Measurements from ENCODE around the gene PRR12.
A peak's percentile ranks its signal among the peaks of the same experiment; 100 is the strongest.

The PRR12 gene

DNA sequence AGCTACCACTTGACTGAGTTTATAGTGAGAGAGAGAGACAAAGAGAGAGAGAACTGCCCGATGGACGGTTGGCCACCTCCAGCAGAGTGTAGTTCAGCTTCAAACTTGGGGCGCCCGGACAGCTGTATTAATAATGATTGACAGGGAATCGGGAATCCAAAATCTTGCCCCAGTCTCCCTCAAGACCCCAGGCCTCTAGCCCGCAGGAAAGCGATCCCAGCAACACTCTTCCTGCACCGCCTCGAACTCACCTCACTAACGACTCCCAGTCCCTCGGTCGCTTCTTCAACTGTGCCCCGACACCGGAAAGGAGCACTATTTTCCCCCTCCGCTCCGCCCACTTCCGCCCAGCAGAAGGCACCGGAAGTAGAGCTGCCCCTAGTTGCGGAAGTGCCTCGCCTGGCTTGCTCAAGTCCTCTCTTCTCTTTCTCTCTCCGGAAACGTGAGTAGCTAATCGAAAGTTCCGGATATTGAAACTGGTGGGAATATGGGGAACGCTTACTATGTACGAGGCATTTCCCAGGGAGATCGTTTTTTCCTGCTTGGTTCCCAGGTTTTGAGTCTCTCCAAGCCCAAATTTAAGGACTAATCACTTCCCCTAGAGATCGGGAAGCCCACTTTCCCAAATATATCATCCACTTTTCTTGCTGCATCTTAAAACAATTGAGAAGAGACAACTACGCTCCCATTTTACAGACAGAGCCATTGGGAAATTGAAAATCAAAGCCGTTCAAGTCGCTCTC is 10.5 kb upstream of the PRR12 start, which contains the start of gene NOSIP:
NOSIP (minus strand) TSS at position 293 of the 743 bp plus-strand sequence. CDS start 19,865 bp downstream, outside the sequence.
- peak within 1 kb of the TSS; percentile 73 to 89 for H3K4me3 ChIP-seq (replicated peaks in 1 of 2; ENCODE audit: low read depth in 2 of 2, low read length in 2 of 2)
- TF ChIP-seq, protein P1, sequence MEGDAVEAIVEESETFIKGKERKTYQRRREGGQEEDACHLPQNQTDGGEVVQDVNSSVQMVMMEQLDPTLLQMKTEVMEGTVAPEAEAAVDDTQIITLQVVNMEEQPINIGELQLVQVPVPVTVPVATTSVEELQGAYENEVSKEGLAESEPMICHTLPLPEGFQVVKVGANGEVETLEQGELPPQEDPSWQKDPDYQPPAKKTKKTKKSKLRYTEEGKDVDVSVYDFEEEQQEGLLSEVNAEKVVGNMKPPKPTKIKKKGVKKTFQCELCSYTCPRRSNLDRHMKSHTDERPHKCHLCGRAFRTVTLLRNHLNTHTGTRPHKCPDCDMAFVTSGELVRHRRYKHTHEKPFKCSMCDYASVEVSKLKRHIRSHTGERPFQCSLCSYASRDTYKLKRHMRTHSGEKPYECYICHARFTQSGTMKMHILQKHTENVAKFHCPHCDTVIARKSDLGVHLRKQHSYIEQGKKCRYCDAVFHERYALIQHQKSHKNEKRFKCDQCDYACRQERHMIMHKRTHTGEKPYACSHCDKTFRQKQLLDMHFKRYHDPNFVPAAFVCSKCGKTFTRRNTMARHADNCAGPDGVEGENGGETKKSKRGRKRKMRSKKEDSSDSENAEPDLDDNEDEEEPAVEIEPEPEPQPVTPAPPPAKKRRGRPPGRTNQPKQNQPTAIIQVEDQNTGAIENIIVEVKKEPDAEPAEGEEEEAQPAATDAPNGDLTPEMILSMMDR (IDR thresholded peaks at IDR 0.05; ENCODE audit: low read depth, low read length): no peak
- DNase-seq (ENCODE audit: low read depth in 2 of 2): peak; percentile 98

DNA sequence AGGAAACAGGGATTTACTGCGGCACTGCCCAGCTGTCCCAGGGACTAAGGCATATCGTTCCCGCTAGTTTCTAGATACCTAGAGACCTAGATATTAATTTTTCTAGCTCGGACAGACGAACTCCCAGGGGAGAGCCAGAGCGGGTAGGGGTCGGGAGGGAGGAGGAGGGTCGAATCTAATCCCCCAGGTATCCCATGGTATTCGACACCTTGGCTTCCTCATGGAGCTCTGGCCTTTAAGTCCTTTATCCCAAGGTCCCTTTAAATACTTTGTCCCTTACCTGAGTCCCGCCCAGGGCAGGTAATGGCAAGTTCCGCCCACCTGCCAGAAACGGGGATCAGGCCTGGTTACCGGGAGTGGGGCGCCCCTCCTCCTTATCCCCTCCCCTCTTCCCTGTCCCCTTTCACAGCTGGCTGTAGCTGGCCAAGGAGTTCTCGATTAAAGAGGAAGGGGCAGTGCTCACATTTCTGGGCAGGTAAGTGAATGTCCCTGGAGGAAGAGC is 9.9 kb upstream of the PRR12 start, which contains the start of gene PRRG2:
PRRG2 (plus strand) TSS at position 310 of the 502 bp plus-strand sequence. CDS start 1,904 bp downstream, outside the sequence.
- DNase-seq (ENCODE audit: low read depth in 2 of 2): no peak
- peak within 1 kb of the TSS; percentile 73 to 89 for H3K4me3 ChIP-seq (replicated peaks in 1 of 2; ENCODE audit: low read depth in 2 of 2, low read length in 2 of 2)
- TF ChIP-seq, protein P1 (IDR thresholded peaks at IDR 0.05; ENCODE audit: low read depth, low read length): no peak

DNA sequence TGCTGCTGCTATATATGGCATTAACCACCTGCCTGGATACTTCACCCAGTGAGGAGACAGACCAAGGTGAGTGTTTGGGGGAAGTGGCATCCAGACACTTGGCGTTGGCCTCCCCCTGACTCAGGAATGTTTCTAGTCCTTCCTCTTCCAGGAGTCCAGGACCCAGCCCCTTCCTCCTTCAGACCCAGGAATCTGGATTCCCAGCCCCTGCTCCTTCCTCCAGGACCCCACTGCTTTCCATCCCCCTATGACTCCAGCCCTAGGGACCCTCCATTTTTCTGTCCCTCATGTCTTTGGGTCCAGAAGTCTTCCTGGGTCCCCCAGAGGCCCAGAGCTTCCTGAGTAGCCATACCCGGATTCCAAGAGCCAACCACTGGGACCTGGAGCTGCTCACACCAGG is 7.7 kb upstream of the PRR12 start:
- no peak for DNase-seq (ENCODE audit: low read depth in 2 of 2)
- TF ChIP-seq, protein P1 (IDR thresholded peaks at IDR 0.05; ENCODE audit: low read depth, low read length): no peak
- H3K4me3 ChIP-seq (replicated peaks in 1 of 2; ENCODE audit: low read depth in 2 of 2, low read length in 2 of 2): no peak overlapping the region

DNA sequence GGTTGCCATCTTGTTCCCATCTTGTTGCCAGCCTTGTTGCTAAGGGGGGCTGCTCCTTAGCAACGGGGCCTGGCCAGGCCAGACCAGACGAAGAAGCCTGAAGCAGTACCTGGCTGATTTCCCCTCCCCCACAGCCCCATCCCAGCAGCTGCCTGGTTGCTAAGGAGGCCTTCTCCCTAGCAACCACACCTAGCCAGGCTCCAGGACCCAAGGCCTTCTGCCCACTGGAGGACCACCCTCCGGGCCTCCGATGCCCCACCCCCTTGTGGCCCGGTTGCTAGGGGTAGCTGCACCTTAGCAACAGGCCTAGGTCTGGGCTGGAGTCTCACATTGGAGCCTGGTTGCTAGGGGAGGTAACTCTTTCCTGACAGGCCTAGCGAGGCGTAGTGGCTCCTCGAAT is 6.0 kb upstream of the PRR12 start:
- TF ChIP-seq, protein P1 (IDR thresholded peaks at IDR 0.05; ENCODE audit: low read depth, low read length): no peak
- no peak for DNase-seq (ENCODE audit: low read depth in 2 of 2)
- H3K4me3 ChIP-seq (replicated peaks in 1 of 2; ENCODE audit: low read depth in 2 of 2, low read length in 2 of 2): no peak overlapping the region

DNA sequence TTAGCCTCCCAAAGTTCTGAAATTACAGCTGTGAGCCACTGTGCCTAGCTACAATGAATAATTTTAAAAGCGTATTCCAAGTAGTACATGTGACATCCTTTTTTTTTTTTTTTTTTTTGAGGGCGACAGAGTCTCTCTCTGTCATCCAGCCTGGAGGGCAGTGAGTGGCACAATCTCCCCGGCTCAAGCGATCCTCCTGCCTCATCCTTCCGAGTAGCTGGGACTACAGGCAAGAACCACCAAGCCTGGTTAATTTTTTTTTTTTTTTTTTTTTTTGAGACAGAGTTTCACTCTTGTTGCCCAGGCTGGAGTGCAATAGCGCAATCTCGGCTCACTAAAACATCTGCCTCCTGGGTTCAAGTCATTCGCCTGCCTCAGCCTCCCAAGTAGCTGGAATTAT is 3.8 kb upstream of the PRR12 start:
- TF ChIP-seq, protein P1 (IDR thresholded peaks at IDR 0.05; ENCODE audit: low read depth, low read length): no peak
- H3K4me3 ChIP-seq (replicated peaks in 1 of 2; ENCODE audit: low read depth in 2 of 2, low read length in 2 of 2): no peak overlapping the region

DNA sequence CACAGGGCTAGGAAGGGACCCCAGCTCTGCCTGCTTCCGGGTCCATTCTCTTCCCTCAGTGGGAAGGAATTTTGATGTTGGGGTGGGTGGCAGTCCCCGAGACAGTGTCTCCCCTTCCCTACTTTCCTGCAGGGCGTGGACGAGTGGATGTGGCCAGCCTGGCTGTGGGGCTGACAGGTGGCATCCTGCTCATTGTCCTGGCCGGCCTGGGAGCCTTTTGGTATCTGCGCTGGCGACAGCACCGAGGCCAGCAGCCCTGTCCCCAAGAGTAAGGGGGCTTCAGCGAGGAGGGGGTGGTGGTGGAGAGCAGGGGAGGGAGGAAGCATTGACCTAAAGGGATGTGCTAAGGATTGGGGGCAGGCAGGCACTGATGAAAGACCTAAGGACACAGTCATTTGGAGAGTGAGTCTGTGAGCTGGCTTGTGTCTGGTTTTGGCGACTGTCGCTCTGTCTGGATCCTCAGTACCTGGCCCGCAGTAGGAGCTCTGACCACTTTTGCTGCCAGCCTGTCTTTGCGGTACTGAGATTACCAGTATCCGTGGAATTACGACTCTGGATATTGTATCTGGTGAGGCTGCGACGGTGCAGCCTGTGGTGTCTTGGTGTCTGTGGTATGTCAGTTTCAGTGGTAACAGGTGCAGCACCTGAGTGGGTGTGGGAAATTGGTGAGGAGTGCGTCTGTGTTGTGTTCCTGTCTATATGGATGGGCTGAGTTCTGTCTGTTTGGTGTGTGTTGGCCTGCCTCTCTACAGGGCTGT is 2.4 kb upstream of the PRR12 start:
- no peak for DNase-seq (ENCODE audit: low read depth in 2 of 2)
- TF ChIP-seq, protein P1 (IDR thresholded peaks at IDR 0.05; ENCODE audit: low read depth, low read length): no peak
- H3K4me3 ChIP-seq (replicated peaks in 1 of 2; ENCODE audit: low read depth in 2 of 2, low read length in 2 of 2): no peak overlapping the region

More for the DNA sequence above, 3.8 kb upstream of the PRR12 start:
- no peak for DNase-seq (ENCODE audit: low read depth in 2 of 2)
